Measurements from ENCODE around the gene TRMT1.
"Not testable (repeated sequence)": the region's sequence is repeated elsewhere in the genome, so short reads cannot be mapped to it uniquely, and the experiment has no call there.

The TRMT1 gene

GRCh38 chr19:13150187-13150930, 33.8 kb upstream of the TRMT1 start, which contains the start of the genes IER2 and STX10:
TSS of gene IER2 (plus strand) at chr19:13150411. CDS start at chr19:13153187, 2,776 bp downstream.
TSS of gene STX10 (minus strand) at chr19:13150375. CDS start at chr19:13150173, 202 bp downstream.
- in situ Hi-C loops (cut with MboI; ENCODE audit: low sequenced_read_pairs, unreplicated experiment), result no loop called here
- TF ChIP-seq CTCF (IDR thresholded peaks at IDR 0.05; ENCODE audit: borderline replicate concordance, control extremely low read depth, extremely low read depth, insufficient read depth, missing control alignments), result peak; percentile 64

GRCh38 chr19:13149628-13150186, 33.2 kb upstream of the TRMT1 start:
- in situ Hi-C loops (cut with MboI; ENCODE audit: low sequenced_read_pairs, unreplicated experiment), result no loop called here
- no peak for TF ChIP-seq CTCF (IDR thresholded peaks at IDR 0.05; ENCODE audit: borderline replicate concordance, control extremely low read depth, extremely low read depth, insufficient read depth, missing control alignments)

More at GRCh38 chr19:13150187-13150930, 33.8 kb upstream of the TRMT1 start, which contains the start of the genes IER2 and STX10:
- DNase-seq (ENCODE audit: low spot score), result peak; percentile 95

GRCh38 chr19:13149173-13149627, 32.7 kb upstream of the TRMT1 start:
- DNase-seq (ENCODE audit: low spot score); in situ Hi-C loops (cut with MboI; ENCODE audit: low sequenced_read_pairs, unreplicated experiment): not testable (repeated sequence)

More at GRCh38 chr19:13149628-13150186, 33.2 kb upstream of the TRMT1 start:
- DNase-seq (ENCODE audit: low spot score), result no peak

GRCh38 chr19:13146763-13147563, 30.4 kb upstream of the TRMT1 start:
- in situ Hi-C loops (cut with MboI; ENCODE audit: low sequenced_read_pairs, unreplicated experiment), result no loop called here
- TF ChIP-seq CTCF (IDR thresholded peaks at IDR 0.05; ENCODE audit: borderline replicate concordance, control extremely low read depth, extremely low read depth, insufficient read depth, missing control alignments), result no peak
- no peak for DNase-seq (ENCODE audit: low spot score)

GRCh38 chr19:13139633-13140311, 23.2 kb upstream of the TRMT1 start:
- in situ Hi-C loops (cut with MboI; ENCODE audit: low sequenced_read_pairs, unreplicated experiment), result no loop called here
- no peak for DNase-seq (ENCODE audit: low spot score)
- TF ChIP-seq CTCF (IDR thresholded peaks at IDR 0.05; ENCODE audit: borderline replicate concordance, control extremely low read depth, extremely low read depth, insufficient read depth, missing control alignments), result no peak

GRCh38 chr19:13138916-13139198, 22.3 kb upstream of the TRMT1 start:
- DNase-seq (ENCODE audit: low spot score), result no peak
- in situ Hi-C loops (cut with MboI; ENCODE audit: low sequenced_read_pairs, unreplicated experiment), result no loop called here
- no peak for TF ChIP-seq CTCF (IDR thresholded peaks at IDR 0.05; ENCODE audit: borderline replicate concordance, control extremely low read depth, extremely low read depth, insufficient read depth, missing control alignments)
